Heart right ventricle (tissue), 16 donors: ENCODE measurements around the gene SNRPB. TPM values are rescaled to one million over a fixed set of nuclear protein-coding genes. Genes with fewer than 3 reads are reported as not detected.

Experiments
- ATAC-seq, 8 donors: fragments of 200-7000 bp; cut with Tn5 transposase; one replicate each; pipeline ENCODE4 v1.9.1; 2020; ENCODE audit warnings: mild to moderate bottlenecking in 8 of 8, moderate library complexity in 8 of 8, moderate number of reproducible peaks in 1 of 8
- DNase-seq, 2 donors: peaks; one replicate each; pipeline ENCODE4 v3.0.0-alpha.2; 2020
- H3K27ac ChIP-seq, 10 donors: fragments of 200-600 bp; sonication (generic) in 2 of 10; one replicate each; pipeline versions ENCODE4 v1.5.0 to v1.8.0; 2020 to 2022; ENCODE audit warnings: mild to moderate bottlenecking in 3 of 10
- H3K27me3 ChIP-seq, 7 donors: fragments of 200-600 bp; one replicate each; pipeline ENCODE4 v1.8.0; 2021 to 2022; ENCODE audit warnings: mild to moderate bottlenecking in 2 of 7
- H3K36me3 ChIP-seq, 9 donors: fragments of 200-600 bp; sonication (generic) in 1 of 9; one replicate each; pipeline versions ENCODE4 v1.5.0 to v1.8.0; 2020 to 2022; ENCODE audit warnings: mild to moderate bottlenecking in 2 of 9
- H3K4me1 ChIP-seq, 9 donors: fragments of 200-600 bp; sonication (generic) in 1 of 9; one replicate each; pipeline versions ENCODE4 v1.5.0 to v1.8.0; 2020 to 2022; ENCODE audit warnings: mild to moderate bottlenecking in 4 of 9
- H3K4me3 ChIP-seq, 10 donors: fragments of 200-600 bp; sonication (generic) in 2 of 10; one replicate each; pipeline versions ENCODE4 v1.5.0 to v1.8.0; 2020 to 2022; ENCODE audit warnings: mild to moderate bottlenecking in 7 of 10, moderate library complexity in 2 of 10
- H3K9me3 ChIP-seq, 11 donors: fragments of 200-600 bp in 10 of 11; sonication (generic) in 2 of 11; one replicate each; pipeline versions ENCODE4 v1.5.0 to v1.8.0; 2013 to 2022; ENCODE audit warnings: mild to moderate bottlenecking in 2 of 11, control low read depth in 1 of 11, moderate library complexity in 1 of 11
- WGBS, 2 donors: extraction: QIAGEN DNeasy Blood & Tissue Kit; methylation state at CpG; one replicate each; pipeline ENCODE4 v1.1.7; 2013; ENCODE audit warnings: inconsistent platforms in 1 of 2; 5-methylcytosine and 5-hydroxymethylcytosine counted together
- intact Hi-C, 10 donors: fragments of 100-400 bp; cut with DNase I; formaldehyde crosslinking; loops; one replicate each; pipeline versions ENCODE4 v1.11.1 to v1.14.2; 2022
- polyA plus RNA-seq, 2 donors: library from polyadenylated mRNA; stranded (reverse); fragments of 200-250 nt; gene quantifications; one replicate each; pipeline ENCODE4 v1.2.3, GENCODE V29; 2013
- total RNA-seq, 10 donors: library from RNA; stranded (reverse); fragmentation: NEBNext Ultra II Directional in 3 of 10; extraction: Animal tissue kit (Norgen Biotek cat#: 25700) in 3 of 10; gene quantifications; one replicate each; pipeline versions ENCODE4 v1.2.1 to v1.2.4, GENCODE V29; 2021 to 2023
- TF ChIP-seq, protein P1 (sequence below), 9 donors: fragments of 200-600 bp; sonication (generic) in 2 of 9; IDR thresholded peaks; one replicate each; pipeline versions ENCODE4 v1.5.0 to v1.8.0; 2021 to 2022; ENCODE audit warnings: antibody characterized with exemption in 9 of 9, mild to moderate bottlenecking in 5 of 9, moderate library complexity in 1 of 9
- donor health status: Arrhythmogenic right ventricular cardiomyopathy.
- donor health status: ischemic (EF 13 %, LVEDD 7.1; RV severe dilation, severe dysfunction).
- donor health status: healthy with polysubstance abuse.
- donor health status: DM: no; HTN: yes; CAD: no.
- donor health status: DM: no; HTN: no; CAD: no.
- donor health status: ischemic (EF 25% LVEDD 6.9; RV normal size, moderate dysfunction).
- donor health status: ischemic (EF 25% LVEDD 5.7; RV mildly dilated, moderate dysfunction).
- donor health status: healthy.
- donor health status: DM: yes; HTN: yes; CAD: no.
- donor health status: Ischemic cardiomyopathy.
- donor health status: ischemic (EF 35%, LVEDD 5.7; RV mildly dilated, moderate dysfunction).
- donor health status: nonischemic (EF 11% LVEDD 7.7; RV severe dilation, severe dysfunction).
- donor health status: DM: yes; HTN: yes; CAD: no.
- donor health status: PGD.
- donor health status: ischemic (EF 29% LVEDD 5.4; RV normal size, mild dysfunction).
- donor health status: nonischemic (EF 23%, LVEDD 6.1; RV moderate dilation, normal function).

Gene SNRPB
- total and polyA plus RNA-seq, 12 donors = 41.4 to 239 (median 53.2) TPM

DNA sequence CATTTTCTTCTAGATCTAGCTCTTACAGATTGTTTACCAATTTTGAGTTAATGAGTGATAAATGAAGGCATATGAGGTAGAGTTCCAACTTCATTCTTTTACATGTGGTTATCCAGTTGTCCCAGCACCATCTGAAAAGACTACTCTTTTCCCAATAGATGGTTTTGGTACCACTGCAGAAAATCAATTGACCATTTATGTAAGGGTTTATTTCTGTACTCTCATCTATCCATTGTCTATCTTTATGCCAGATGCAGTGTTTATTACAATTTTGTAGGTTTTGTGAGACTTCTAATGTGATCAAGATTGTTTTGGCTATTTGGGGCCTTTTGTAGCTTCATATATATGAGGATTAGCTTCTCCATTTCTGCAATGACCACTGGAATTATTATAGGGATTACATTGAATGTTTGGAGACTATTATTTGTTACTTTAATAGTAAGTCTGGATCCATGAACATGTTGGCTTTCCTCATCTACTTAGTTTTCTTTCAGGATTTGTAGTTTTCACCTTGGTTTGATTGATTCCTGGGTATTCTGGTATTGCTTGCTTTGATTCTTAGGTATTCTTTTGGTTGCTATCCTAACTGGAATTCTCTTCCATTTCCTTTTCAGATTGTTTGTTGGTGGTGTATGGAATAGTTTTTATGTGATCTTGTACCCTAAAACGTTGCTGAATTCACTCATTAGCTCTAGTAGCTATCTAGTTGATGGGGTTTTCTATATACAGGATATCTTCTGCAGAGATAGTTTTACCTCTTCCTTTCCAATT lies 10.4 kb downstream of the SNRPB start:
- H3K4me1 ChIP-seq = no peaks in the 10 kb centered on the region
- DNase-seq = no peak
- H3K9me3 ChIP-seq = no peaks in the 10 kb centered on the region
- WGBS, 2 donors = 62 to 65% methylated on average over 1 of the region's 1 CpG
- peaks cover 3 to 77% (median 52%) of the 10 kb centered on the region in 9 donors for H3K36me3 ChIP-seq
- intact Hi-C loops = loop anchor here in 9 of 10 donors (2.0 to 10.0 kb wide), 10 partner anchors 95 to 698 kb away; partner anchors contain the start of gene STK35 (in 1 of the 9)
- no peak overlapping the region for H3K4me3 ChIP-seq
- TF ChIP-seq, protein P1, sequence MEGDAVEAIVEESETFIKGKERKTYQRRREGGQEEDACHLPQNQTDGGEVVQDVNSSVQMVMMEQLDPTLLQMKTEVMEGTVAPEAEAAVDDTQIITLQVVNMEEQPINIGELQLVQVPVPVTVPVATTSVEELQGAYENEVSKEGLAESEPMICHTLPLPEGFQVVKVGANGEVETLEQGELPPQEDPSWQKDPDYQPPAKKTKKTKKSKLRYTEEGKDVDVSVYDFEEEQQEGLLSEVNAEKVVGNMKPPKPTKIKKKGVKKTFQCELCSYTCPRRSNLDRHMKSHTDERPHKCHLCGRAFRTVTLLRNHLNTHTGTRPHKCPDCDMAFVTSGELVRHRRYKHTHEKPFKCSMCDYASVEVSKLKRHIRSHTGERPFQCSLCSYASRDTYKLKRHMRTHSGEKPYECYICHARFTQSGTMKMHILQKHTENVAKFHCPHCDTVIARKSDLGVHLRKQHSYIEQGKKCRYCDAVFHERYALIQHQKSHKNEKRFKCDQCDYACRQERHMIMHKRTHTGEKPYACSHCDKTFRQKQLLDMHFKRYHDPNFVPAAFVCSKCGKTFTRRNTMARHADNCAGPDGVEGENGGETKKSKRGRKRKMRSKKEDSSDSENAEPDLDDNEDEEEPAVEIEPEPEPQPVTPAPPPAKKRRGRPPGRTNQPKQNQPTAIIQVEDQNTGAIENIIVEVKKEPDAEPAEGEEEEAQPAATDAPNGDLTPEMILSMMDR (IDR thresholded peaks at IDR 0.05) = no peak
- H3K27ac ChIP-seq = no peak overlapping the region
- no peak for ATAC-seq
- no peaks in the 10 kb centered on the region for H3K27me3 ChIP-seq

GRCh38 chr20:2458919-2459499 lies 11.6 kb downstream of the SNRPB start:
- no peak for DNase-seq
- WGBS, 2 donors = 88 to 91% methylated on average over 3 of the region's 3 CpGs
- intact Hi-C loops = loop anchor here in 8 of 10 donors (2.0 to 10.0 kb wide), 9 partner anchors 94 to 697 kb away; no protein-coding TSS in a partner anchor
- peaks cover 0 to 6% (median 0%) of the 10 kb centered on the region in 9 donors for H3K4me1 ChIP-seq
- TF ChIP-seq, protein P1 (IDR thresholded peaks at IDR 0.05) = no peak
- H3K27ac ChIP-seq = no peak overlapping the region
- no peak for ATAC-seq
- H3K36me3 ChIP-seq = peaks cover 3 to 65% (median 41%) of the 10 kb centered on the region in 9 donors
- H3K9me3 ChIP-seq = no peaks in the 10 kb centered on the region
- H3K27me3 ChIP-seq = no peaks in the 10 kb centered on the region
- H3K4me3 ChIP-seq = no peak overlapping the region

GRCh38 chr20:2455771-2456497 lies 14.7 kb downstream of the SNRPB start:
- intact Hi-C loops = loop anchor here in 8 of 10 donors (5.0 to 10.0 kb wide), 8 partner anchors 91 to 694 kb away; no protein-coding TSS in a partner anchor
- no peak for DNase-seq
- no peak overlapping the region for H3K27ac ChIP-seq
- TF ChIP-seq, protein P1 (IDR thresholded peaks at IDR 0.05) = no peak
- H3K4me1 ChIP-seq = peaks cover 0 to 6% (median 0%) of the 10 kb centered on the region in 9 donors
- H3K27me3 ChIP-seq = no peaks in the 10 kb centered on the region
- peaks cover 0 to 35% (median 10%) of the 10 kb centered on the region in 9 donors for H3K36me3 ChIP-seq
- WGBS, 2 donors = 76 to 78% methylated on average over 2 of the region's 2 CpGs
- no peaks in the 10 kb centered on the region for H3K9me3 ChIP-seq
- no peak overlapping the region for H3K4me3 ChIP-seq
- ATAC-seq = no peak

GRCh38 chr20:2453792-2454191 lies 16.8 kb downstream of the SNRPB start:
- Histone ChIP-seq H3K27me3 (no peaks in the 10 kb centered on the region), H3K27ac (no peak overlapping the region), H3K36me3 (peaks cover 0 to 13% (median 0%) of the 10 kb centered on the region in 9 donors), H3K4me3 (no peak overlapping the region), H3K9me3 (no peaks in the 10 kb centered on the region), H3K4me1 (peaks cover 0 to 6% (median 0%) of the 10 kb centered on the region in 9 donors)
- WGBS, 2 donors = 84 to 85% methylated on average over 3 of the region's 3 CpGs
- ATAC-seq (no peak), DNase-seq (no peak)
- intact Hi-C loops = loop anchor here in 9 of 10 donors (2.0 to 10.0 kb wide), 13 partner anchors 89 to 691 kb away; no protein-coding TSS in a partner anchor
- TF ChIP-seq, protein P1 (IDR thresholded peaks at IDR 0.05) = no peak
